ENCODE results near the gene TPSG1.
"Not testable (repeated sequence)": the region's sequence is repeated elsewhere in the genome, so short reads cannot be mapped to it uniquely, and the experiment has no call there.

Gene TPSG1

GRCh38 chr16:1198671-1199346 lies 26.3 kb downstream of the TPSG1 start:
- in situ Hi-C loops (cut with MboI; ENCODE audit: low sequenced_read_pairs): not testable (repeated sequence)

- in situ Hi-C loops (cut with MboI; ENCODE audit: low sequenced_read_pairs): no loop called here
Measured at GRCh38 chr16:1198194-1198593, 26.9 kb downstream of the TPSG1 start.

- in situ Hi-C loops (cut with MboI; ENCODE audit: low sequenced_read_pairs): no loop called here
Measured at GRCh38 chr16:1197237-1197866, 27.7 kb downstream of the TPSG1 start.

GRCh38 chr16:1196494-1196893 lies 28.6 kb downstream of the TPSG1 start:
- in situ Hi-C loops (cut with MboI; ENCODE audit: low sequenced_read_pairs): no loop called here

GRCh38 chr16:1195393-1195666 lies 29.7 kb downstream of the TPSG1 start:
- in situ Hi-C loops (cut with MboI; ENCODE audit: low sequenced_read_pairs): no loop called here

GRCh38 chr16:1194665-1195392 lies 30.2 kb downstream of the TPSG1 start:
- in situ Hi-C loops (cut with MboI; ENCODE audit: low sequenced_read_pairs): no loop called here

- in situ Hi-C loops (cut with MboI; ENCODE audit: low sequenced_read_pairs): no loop called here
Measured at GRCh38 chr16:1193825-1194581, 31.1 kb downstream of the TPSG1 start.

- in situ Hi-C loops (cut with MboI; ENCODE audit: low sequenced_read_pairs): no loop called here
Measured at GRCh38 chr16:1193143-1193824, 31.8 kb downstream of the TPSG1 start.

- in situ Hi-C loops (cut with MboI; ENCODE audit: low sequenced_read_pairs): no loop called here
Measured at GRCh38 chr16:1192384-1193073, 32.5 kb downstream of the TPSG1 start.

- in situ Hi-C loops (cut with MboI; ENCODE audit: low sequenced_read_pairs): not testable (repeated sequence)
Measured at GRCh38 chr16:1190789-1191188, 34.3 kb downstream of the TPSG1 start.

- in situ Hi-C loops (cut with MboI; ENCODE audit: low sequenced_read_pairs): no loop called here
Measured at GRCh38 chr16:1189455-1189854, 35.6 kb downstream of the TPSG1 start.

GRCh38 chr16:1188432-1189189 lies 36.5 kb downstream of the TPSG1 start:
- in situ Hi-C loops (cut with MboI; ENCODE audit: low sequenced_read_pairs): no loop called here

GRCh38 chr16:1185460-1186207 lies 39.4 kb downstream of the TPSG1 start:
- in situ Hi-C loops (cut with MboI; ENCODE audit: low sequenced_read_pairs): not testable (repeated sequence)

- in situ Hi-C loops (cut with MboI; ENCODE audit: low sequenced_read_pairs): no loop called here
Measured at GRCh38 chr16:1184980-1185379, 40.1 kb downstream of the TPSG1 start.

- in situ Hi-C loops (cut with MboI; ENCODE audit: low sequenced_read_pairs): no loop called here
Measured at GRCh38 chr16:1184156-1184868, 40.8 kb downstream of the TPSG1 start.

GRCh38 chr16:1182950-1183907 lies 41.8 kb downstream of the TPSG1 start:
- in situ Hi-C loops (cut with MboI; ENCODE audit: low sequenced_read_pairs): no loop called here

GRCh38 chr16:1182316-1182671 lies 42.8 kb downstream of the TPSG1 start:
- in situ Hi-C loops (cut with MboI; ENCODE audit: low sequenced_read_pairs): no loop called here

All from HL-60/S4 treated with phorbol 12-myristate 13-acetate at 8.2 ng/mL for 4 days and 3 days (cell line).